ENCODE results near the gene NUMBL. TPM values are rescaled to one million over a fixed set of nuclear protein-coding genes. Genes with fewer than 3 reads are reported as not detected.
A peak's percentile ranks its signal among the peaks of the same experiment; 100 is the strongest.
"Not testable (repeated sequence)": the region's sequence is repeated elsewhere in the genome, so short reads cannot be mapped to it uniquely, and the experiment has no call there.

The NUMBL gene
- total RNA-seq, 4 donors from 2014 or later, result 11.2 to 45.8 (median 36.0) TPM

DNA sequence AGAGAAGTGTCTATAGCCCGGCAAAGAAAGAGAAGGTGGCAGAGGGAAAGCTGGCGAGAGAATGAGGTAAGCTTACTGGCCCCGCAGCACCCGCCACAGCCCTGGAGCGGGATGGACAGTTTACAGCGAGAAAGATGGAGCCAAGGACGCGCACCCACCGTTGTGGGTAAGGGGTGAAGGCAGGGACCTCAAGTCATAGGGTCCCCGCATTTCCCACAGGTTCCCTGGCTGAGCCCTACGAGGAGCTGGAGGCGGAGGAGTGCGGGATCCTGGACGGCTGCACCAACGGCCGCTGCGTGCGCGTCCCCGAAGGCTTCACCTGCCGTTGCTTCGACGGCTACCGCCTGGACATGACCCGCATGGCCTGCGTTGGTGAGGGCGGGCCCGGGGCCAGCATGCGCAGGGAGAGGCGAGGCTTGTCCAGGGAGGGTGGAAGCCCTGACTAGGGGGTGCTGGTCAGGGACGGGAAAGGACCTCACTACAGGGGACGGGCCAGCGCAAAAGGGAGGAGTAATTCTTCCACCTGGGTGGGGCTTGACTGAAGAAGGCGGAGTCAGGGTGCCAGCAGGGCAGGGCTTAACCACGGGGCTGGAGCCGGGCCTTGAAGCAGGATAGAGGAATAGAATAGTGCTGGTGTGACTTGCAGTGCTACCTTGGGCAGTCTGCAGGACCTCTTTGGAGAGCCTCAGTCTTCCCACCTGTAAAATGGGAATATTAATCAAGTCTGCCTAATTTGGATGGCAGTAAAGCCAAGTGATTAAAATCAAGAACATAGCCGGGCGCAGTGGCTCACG is 62.8 kb downstream of the NUMBL start:
- no peak for DNase-seq (ENCODE audit: low spot score in 2 of 2)
- 89 to 94% methylated on average over 35 to 39 of the region's 39 CpGs for WGBS, 2 donors
- TF ChIP-seq, protein P1, sequence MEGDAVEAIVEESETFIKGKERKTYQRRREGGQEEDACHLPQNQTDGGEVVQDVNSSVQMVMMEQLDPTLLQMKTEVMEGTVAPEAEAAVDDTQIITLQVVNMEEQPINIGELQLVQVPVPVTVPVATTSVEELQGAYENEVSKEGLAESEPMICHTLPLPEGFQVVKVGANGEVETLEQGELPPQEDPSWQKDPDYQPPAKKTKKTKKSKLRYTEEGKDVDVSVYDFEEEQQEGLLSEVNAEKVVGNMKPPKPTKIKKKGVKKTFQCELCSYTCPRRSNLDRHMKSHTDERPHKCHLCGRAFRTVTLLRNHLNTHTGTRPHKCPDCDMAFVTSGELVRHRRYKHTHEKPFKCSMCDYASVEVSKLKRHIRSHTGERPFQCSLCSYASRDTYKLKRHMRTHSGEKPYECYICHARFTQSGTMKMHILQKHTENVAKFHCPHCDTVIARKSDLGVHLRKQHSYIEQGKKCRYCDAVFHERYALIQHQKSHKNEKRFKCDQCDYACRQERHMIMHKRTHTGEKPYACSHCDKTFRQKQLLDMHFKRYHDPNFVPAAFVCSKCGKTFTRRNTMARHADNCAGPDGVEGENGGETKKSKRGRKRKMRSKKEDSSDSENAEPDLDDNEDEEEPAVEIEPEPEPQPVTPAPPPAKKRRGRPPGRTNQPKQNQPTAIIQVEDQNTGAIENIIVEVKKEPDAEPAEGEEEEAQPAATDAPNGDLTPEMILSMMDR (IDR thresholded peaks at IDR 0.05), result no peak
- TF ChIP-seq POLR2A (IDR thresholded peaks at IDR 0.05), result no peak
- intact Hi-C loops (cut with DNase I; ENCODE audit: low total_unique reads), result no loop called here
- H3K4me3 ChIP-seq (ENCODE audit: low read depth, poor library complexity, severe bottlenecking), result no peak overlapping the region

DNA sequence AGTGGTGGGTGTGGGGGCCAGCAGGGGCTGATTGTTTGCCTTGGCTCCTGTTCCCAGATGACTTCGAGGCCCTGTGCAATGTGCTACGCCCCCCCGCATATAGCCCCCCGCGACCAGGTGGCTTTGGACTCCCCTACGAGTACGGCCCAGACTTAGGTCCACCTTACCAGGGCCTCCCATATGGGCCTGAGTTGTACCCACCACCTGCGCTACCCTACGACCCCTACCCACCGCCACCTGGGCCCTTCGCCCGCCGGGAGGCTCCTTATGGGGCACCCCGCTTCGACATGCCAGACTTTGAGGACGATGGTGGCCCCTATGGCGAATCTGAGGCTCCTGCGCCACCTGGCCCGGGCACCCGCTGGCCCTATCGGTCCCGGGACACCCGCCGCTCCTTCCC is 63.5 kb downstream of the NUMBL start:
- intact Hi-C loops (cut with DNase I; ENCODE audit: low total_unique reads), result no loop called here
- H3K4me3 ChIP-seq (ENCODE audit: low read depth, poor library complexity, severe bottlenecking), result no peak overlapping the region
- TF ChIP-seq, protein P1 (IDR thresholded peaks at IDR 0.05), result no peak
- no peak for TF ChIP-seq POLR2A (IDR thresholded peaks at IDR 0.05)
- WGBS, 2 donors, result 92 to 93% methylated on average over 21 to 24 of the region's 24 CpGs
- DNase-seq (ENCODE audit: low spot score in 2 of 2), result peak in 1 of 2 donors; percentile 82

DNA sequence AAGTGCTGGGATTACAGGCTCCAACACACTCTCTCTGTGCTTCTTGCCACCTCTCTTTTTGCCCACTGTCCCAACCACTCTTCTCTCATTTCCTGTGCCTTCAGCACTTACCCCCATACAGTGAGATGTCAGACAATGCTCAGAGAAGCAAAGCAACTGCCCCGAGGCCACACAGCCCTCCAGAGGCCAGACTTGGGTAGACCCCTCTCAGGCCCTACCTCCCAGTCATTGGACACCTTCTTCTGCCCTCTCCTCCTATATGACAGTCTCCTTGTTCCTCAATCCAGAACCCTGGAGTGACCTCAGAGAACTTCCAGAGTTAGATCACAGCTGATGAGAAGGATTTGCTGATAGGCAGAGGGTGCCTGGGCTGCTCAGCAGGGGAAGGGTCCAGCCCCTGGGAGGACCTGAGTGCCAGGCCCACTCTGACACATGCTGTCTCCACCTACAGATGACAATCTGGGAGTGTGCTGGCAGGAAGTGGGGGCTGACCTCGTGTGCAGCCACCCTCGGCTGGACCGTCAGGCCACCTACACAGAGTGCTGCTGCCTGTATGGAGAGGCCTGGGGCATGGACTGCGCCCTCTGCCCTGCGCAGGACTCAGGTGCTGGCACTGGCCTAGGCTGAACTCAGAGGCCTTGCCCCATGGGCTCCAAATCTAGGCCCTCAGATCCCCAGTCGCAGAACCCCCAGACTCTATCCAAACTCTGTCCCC is 64.9 kb downstream of the NUMBL start:
- intact Hi-C loops (cut with DNase I; ENCODE audit: low total_unique reads), result no loop called here
- WGBS, 2 donors, result 67 to 83% methylated on average over 4 to 7 of the region's 7 CpGs
- TF ChIP-seq, protein P1 (IDR thresholded peaks at IDR 0.05), result no peak
- TF ChIP-seq POLR2A (IDR thresholded peaks at IDR 0.05), result no peak
- no peak for DNase-seq (ENCODE audit: low spot score in 2 of 2)
- H3K4me3 ChIP-seq (ENCODE audit: low read depth, poor library complexity, severe bottlenecking), result no peak overlapping the region

DNA sequence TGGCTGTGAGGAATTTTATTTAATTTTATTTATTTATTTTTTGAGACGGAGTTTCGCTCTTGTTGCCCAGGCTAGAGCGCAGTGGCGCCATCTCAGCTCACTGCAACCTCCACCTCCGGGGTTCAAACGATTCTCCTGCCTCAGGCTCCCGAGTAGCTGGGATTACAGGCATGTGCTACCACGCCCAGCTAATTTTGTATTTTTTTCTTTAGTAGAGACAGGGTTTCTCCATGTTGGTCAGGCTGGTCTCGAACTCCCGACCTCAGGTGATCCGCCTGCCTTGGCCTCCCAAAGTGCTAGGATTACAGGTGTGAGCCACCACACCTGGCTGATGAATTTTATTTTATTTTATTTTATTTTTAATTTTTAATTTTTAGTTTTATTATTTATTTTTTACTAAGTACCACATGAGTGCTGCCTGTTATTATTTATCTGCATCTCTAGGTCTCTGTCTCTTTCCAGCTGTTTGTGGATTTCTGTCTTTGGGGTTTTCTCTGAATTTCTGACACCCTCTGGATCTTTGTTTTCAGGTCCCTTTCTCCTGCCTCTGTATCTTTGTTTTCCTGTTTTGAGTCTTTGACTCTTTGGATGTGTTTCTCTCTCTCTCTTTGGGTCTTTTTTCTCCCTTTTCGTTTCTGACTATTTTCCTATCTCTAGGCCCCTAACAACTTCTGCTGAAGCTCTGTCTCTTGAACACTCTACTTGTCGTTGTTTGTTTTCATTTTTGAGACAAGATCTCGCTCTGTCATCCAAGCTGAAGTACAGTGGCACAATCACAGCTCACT is 65.9 kb downstream of the NUMBL start:
- WGBS, 2 donors, result 84 to 88% methylated on average over 14 of the region's 14 CpGs
- DNase-seq (ENCODE audit: low spot score in 2 of 2); H3K4me3 ChIP-seq (ENCODE audit: low read depth, poor library complexity, severe bottlenecking); intact Hi-C loops (cut with DNase I; ENCODE audit: low total_unique reads): not testable (repeated sequence)

DNA sequence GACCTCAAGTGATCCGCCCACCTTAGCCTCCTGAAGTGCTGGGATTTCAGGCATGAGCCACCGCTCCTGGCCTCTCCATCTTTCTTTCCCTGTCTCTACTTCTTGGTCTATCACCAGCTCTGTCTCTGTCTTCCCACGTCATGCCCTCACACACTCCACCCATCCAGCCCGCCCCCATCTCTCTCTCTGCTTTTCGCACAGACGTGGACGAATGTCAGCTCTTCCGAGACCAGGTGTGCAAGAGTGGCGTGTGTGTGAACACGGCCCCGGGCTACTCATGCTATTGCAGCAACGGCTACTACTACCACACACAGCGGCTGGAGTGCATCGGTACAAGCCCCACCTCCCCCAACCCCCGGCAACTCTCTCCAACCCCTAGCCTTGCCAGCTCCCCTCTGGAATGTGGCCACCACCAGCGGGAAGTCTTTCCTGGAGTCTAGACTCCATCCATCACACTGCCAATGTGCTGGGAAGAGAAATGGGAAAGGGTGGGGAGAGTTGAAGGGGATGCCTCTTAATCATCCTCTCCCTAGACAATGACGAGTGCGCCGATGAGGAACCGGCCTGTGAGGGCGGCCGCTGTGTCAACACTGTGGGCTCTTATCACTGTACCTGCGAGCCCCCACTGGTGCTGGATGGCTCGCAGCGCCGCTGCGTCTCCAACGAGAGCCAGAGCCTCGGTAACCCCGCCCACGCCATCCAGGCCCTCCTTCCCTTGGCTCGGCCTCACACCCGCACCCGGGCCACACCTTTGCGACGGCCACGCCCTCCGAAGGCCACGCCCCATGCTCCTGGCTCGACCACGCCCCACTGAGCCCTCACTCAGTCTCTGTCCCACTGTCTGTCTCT is 66.8 kb downstream of the NUMBL start:
- DNase-seq (ENCODE audit: low spot score in 2 of 2), result no peak
- WGBS, 2 donors, result 51 to 64% methylated on average over 40 to 41 of the region's 41 CpGs
- TF ChIP-seq POLR2A (IDR thresholded peaks at IDR 0.05), result no peak
- H3K4me3 ChIP-seq (ENCODE audit: low read depth, poor library complexity, severe bottlenecking), result no peak overlapping the region
- intact Hi-C loops (cut with DNase I; ENCODE audit: low total_unique reads), result no loop called here

DNA sequence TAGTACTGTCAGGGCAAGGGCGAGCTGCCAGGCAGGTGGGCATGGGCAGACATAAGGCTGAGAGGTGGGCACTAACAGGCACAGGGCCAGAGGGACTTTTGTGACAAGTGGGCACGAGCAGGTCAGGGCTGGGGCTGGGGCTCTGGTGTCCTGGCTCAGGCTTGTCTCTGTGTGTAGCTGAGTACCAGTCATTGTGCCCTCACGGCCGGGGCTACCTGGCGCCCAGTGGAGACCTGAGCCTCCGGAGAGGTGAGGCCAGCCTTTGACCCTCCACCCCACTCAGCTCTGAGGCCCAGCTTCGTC is 67.7 kb downstream of the NUMBL start:
- peak in 1 of 2 donors; percentile 82 for DNase-seq (ENCODE audit: low spot score in 2 of 2)
- intact Hi-C loops (cut with DNase I; ENCODE audit: low total_unique reads), result no loop called here
- no peak overlapping the region for H3K4me3 ChIP-seq (ENCODE audit: low read depth, poor library complexity, severe bottlenecking)
- 90 to 94% methylated on average over 7 of the region's 7 CpGs for WGBS, 2 donors
- TF ChIP-seq, protein P1 (IDR thresholded peaks at IDR 0.05), result no peak
- TF ChIP-seq POLR2A (IDR thresholded peaks at IDR 0.05), result no peak
